ENCODE data around the gene KLHL13.

DNA sequence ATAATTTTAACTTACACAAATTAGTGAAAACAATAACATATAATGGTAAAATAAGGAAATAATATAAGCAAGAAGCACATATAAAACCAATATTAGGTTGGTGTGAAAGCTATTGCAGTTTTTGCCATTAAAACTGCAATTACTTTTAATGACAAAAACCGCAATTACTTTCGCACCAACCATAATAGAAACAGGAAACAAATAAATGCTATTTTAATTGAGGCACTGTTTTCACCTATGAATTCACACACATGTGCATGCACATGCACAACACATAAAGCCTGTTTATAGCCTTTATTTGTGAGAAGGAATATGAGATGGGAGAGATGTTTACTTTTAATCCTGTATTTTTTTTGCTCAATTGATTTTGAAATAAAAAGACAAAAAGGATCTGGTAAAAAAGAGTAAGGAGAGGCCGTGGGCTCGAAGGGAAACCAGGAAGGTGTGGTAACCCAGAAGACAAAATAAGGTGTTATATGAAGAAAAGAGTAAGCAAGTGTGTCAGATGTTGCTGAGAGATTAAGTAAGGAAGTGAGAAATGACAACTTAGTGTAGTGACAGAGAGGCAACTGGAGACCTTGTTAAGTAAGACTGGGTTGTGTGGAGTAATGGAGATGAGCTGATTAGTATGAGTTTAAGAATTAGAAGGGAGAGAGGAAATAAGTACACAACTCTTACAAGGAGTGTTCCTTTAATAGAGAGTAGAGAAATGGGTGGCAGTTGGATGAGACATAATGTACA lies 69.0 kb downstream of the KLHL13 start:
- TF ChIP-seq, protein P1, sequence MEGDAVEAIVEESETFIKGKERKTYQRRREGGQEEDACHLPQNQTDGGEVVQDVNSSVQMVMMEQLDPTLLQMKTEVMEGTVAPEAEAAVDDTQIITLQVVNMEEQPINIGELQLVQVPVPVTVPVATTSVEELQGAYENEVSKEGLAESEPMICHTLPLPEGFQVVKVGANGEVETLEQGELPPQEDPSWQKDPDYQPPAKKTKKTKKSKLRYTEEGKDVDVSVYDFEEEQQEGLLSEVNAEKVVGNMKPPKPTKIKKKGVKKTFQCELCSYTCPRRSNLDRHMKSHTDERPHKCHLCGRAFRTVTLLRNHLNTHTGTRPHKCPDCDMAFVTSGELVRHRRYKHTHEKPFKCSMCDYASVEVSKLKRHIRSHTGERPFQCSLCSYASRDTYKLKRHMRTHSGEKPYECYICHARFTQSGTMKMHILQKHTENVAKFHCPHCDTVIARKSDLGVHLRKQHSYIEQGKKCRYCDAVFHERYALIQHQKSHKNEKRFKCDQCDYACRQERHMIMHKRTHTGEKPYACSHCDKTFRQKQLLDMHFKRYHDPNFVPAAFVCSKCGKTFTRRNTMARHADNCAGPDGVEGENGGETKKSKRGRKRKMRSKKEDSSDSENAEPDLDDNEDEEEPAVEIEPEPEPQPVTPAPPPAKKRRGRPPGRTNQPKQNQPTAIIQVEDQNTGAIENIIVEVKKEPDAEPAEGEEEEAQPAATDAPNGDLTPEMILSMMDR (IDR thresholded peaks at IDR 0.05 in 2 of 3, conservative IDR thresholded peaks at IDR 0.05 in 1 of 3; ENCODE audit: borderline replicate concordance in 1 of 3, insufficient read depth in 1 of 3, low read depth in 2 of 3, low read length in 2 of 3): no peak
- TF ChIP-seq, protein P2, sequence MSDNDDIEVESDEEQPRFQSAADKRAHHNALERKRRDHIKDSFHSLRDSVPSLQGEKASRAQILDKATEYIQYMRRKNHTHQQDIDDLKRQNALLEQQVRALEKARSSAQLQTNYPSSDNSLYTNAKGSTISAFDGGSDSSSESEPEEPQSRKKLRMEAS (IDR thresholded peaks at IDR 0.05): no peak
- TF ChIP-seq YY1 (IDR thresholded peaks at IDR 0.05; ENCODE audit: extremely low read depth, insufficient replicate concordance, low read depth, low read length) (no peak), ZNF274 (IDR thresholded peaks at IDR 0.05; ENCODE audit: low read depth, low read length) (no peak), CEBPB (IDR thresholded peaks at IDR 0.05; ENCODE audit: low read depth) (no peak), EZH2phosphoT487 (IDR thresholded peaks at IDR 0.05; ENCODE audit: borderline replicate concordance) (no peak), EZH2 (IDR thresholded peaks at IDR 0.05) (no peak), JUND (IDR thresholded peaks at IDR 0.05) (no peak), ATF3 (IDR thresholded peaks at IDR 0.05) (no peak), POLR2A (IDR thresholded peaks at IDR 0.05; ENCODE audit: borderline replicate concordance, extremely low read depth, insufficient read depth, insufficient read length) (no peak), TCF7L2 (IDR thresholded peaks at IDR 0.05; ENCODE audit: borderline replicate concordance, extremely low read depth, insufficient read depth, insufficient read length) (no peak)

Data from HCT116 (cell line).